Calu3 (cell line): ENCODE data around the gene ANKS1B. TPM values are rescaled to one million over a fixed set of nuclear protein-coding genes. Genes with fewer than 3 reads are reported as not detected.

Experiments
- BruUV-seq: library from RNA; stranded (reverse); fragments of 400-500 nt; replicated peaks from 2 replicates; lab custom pipeline; 2021; lab: Mats Ljungman, UMichigan
- CTCF ChIA-PET: fragments of 300-600 bp; sonication (Branson Sonifier 250); formaldehyde crosslinking; loops from one replicate; lab custom pipeline; 2022; ENCODE audit warnings: antibody characterized with exemption; lab: Charles Lee
- DNase-seq: peaks from one replicate; pipeline ENCODE4 v3.0.0; 2022
- H3K27ac Mint-ChIP-seq: one replicate; pipeline ENCODE4 v1.8.0; 2022; ENCODE audit warnings: mixed read lengths; ENCODE audit not compliant: unreplicated experiment
- H3K27me3 Mint-ChIP-seq: one replicate; pipeline ENCODE4 v1.8.0; 2022; ENCODE audit warnings: mixed read lengths; ENCODE audit not compliant: unreplicated experiment
- H3K36me3 Mint-ChIP-seq: one replicate; pipeline ENCODE4 v1.8.0; 2022; ENCODE audit warnings: mild to moderate bottlenecking, moderate library complexity, mixed read lengths; ENCODE audit not compliant: insufficient read depth, unreplicated experiment
- H3K4me1 Mint-ChIP-seq: one replicate; pipeline ENCODE4 v1.8.0; 2022; ENCODE audit warnings: mild to moderate bottlenecking, low read depth, mixed read lengths; ENCODE audit not compliant: unreplicated experiment
- H3K4me3 Mint-ChIP-seq: one replicate; pipeline ENCODE4 v1.8.0; 2022; ENCODE audit warnings: mild to moderate bottlenecking, low read depth, moderate library complexity, mixed read lengths; ENCODE audit not compliant: unreplicated experiment
- H3K9me3 Mint-ChIP-seq: one replicate; pipeline ENCODE4 v1.8.0; 2022; ENCODE audit warnings: low read depth, mixed read lengths; ENCODE audit not compliant: unreplicated experiment
- CTCF ChIP-seq: fragments of 200-600 bp; IDR thresholded peaks from one replicate; pipeline ENCODE4 v1.8.0; 2022; ENCODE audit warnings: antibody characterized with exemption; ENCODE audit not compliant: unreplicated experiment
- intact Hi-C: fragments of 100-400 bp; cut with micrococcal nuclease; formaldehyde crosslinking; loops from one replicate; pipeline ENCODE4 v1.10.0; 2022; ENCODE audit not compliant: unreplicated experiment
- total RNA-seq: library from RNA; stranded (reverse); gene quantifications from 2 replicates; pipeline ENCODE4 v1.2.3, GENCODE V29; 2022

The ANKS1B gene
- total RNA-seq, 1 experiment from 2014 or later, result 1.7 TPM

GRCh38 chr12:99680276-99680675 lies 304.5 kb downstream of the ANKS1B start:
- Mint-ChIP-seq H3K4me1 (no peaks in the 10 kb centered on the region), H3K36me3 (no peaks in the 10 kb centered on the region), H3K4me3 (no peak overlapping the region), H3K9me3 (peaks cover 11% of the 10 kb centered on the region), H3K27me3 (no peaks in the 10 kb centered on the region), H3K27ac (no peak overlapping the region)
- intact Hi-C loops, result no loop called here
- no peak for TF ChIP-seq CTCF
- no TSS peak for BruUV-seq
- CTCF ChIA-PET, result no interaction called here
- DNase-seq, result no peak

GRCh38 chr12:99670635-99671034 lies 314.1 kb downstream of the ANKS1B start:
- Mint-ChIP-seq H3K4me3 (no peak overlapping the region), H3K9me3 (no peaks in the 10 kb centered on the region), H3K36me3 (no peaks in the 10 kb centered on the region), H3K27me3 (no peaks in the 10 kb centered on the region), H3K4me1 (no peaks in the 10 kb centered on the region), H3K27ac (no peak overlapping the region)
- no peak for DNase-seq
- CTCF ChIA-PET, result no interaction called here
- no peak for TF ChIP-seq CTCF
- intact Hi-C loops, result no loop called here
- no TSS peak for BruUV-seq

GRCh38 chr12:99658671-99659349 lies 325.9 kb downstream of the ANKS1B start:
- Mint-ChIP-seq H3K36me3 (no peaks in the 10 kb centered on the region), H3K27ac (no peak overlapping the region), H3K27me3 (no peaks in the 10 kb centered on the region), H3K9me3 (no peaks in the 10 kb centered on the region), H3K4me1 (no peaks in the 10 kb centered on the region), H3K4me3 (no peak overlapping the region)
- no peak for DNase-seq
- no TSS peak for BruUV-seq
- no peak for TF ChIP-seq CTCF
- CTCF ChIA-PET, result interaction anchor here (0.6 to 1.6 kb wide), 4 partner anchors 272 to 617 kb away, joined by 3 to 20 read pairs (median 4); no protein-coding TSS in a partner anchor
- intact Hi-C loops, result loop anchor here (1.0 to 10.0 kb wide), 4 partner anchors 108 to 704 kb away; no protein-coding TSS in a partner anchor

GRCh38 chr12:99649551-99649950 lies 335.2 kb downstream of the ANKS1B start:
- intact Hi-C loops, result no loop called here
- BruUV-seq, result no TSS peak
- no peak for DNase-seq
- no peak overlapping the region for H3K27ac Mint-ChIP-seq
- no peaks in the 10 kb centered on the region for H3K4me1 Mint-ChIP-seq
- no peaks in the 10 kb centered on the region for H3K9me3 Mint-ChIP-seq
- H3K4me3 Mint-ChIP-seq, result no peak overlapping the region
- CTCF ChIA-PET, result no interaction called here
- H3K36me3 Mint-ChIP-seq, result no peaks in the 10 kb centered on the region
- no peak for TF ChIP-seq CTCF
- H3K27me3 Mint-ChIP-seq, result no peaks in the 10 kb centered on the region
